Endothelial cell of umbilical vein (primary cell): Measurements from ENCODE around the gene EFNB3. TPM values are rescaled to one million over a fixed set of nuclear protein-coding genes. Genes with fewer than 3 reads are reported as not detected.

Experiments used
- BruUV-seq: library from RNA; stranded (reverse); fragments of 400-500 nt; replicated peaks from 2 replicates; lab custom pipeline; 2021; lab: Mats Ljungman, UMichigan
- CTCF ChIA-PET: fragments of 300-600, 350-600 bp; sonication (Branson Sonifier 250); formaldehyde crosslinking; loops from one replicate; lab custom pipeline; 2021; ENCODE audit warnings: antibody characterized with exemption, inconsistent platforms; lab: Charles Lee
- POLR2A ChIA-PET: fragments of 300-600, 350-600 bp; sonication (Branson Sonifier 250); formaldehyde crosslinking; loops from one replicate; lab custom pipeline; 2021; ENCODE audit warnings: antibody characterized with exemption, inconsistent platforms; lab: Charles Lee
- DNase-seq: peaks from one replicate; pipeline ENCODE4 v3.0.0-alpha.2; 2011; ENCODE audit warnings: low read depth, low spot score
- FAIRE-seq: peaks from 2 replicates; lab custom pipeline; 2011; peaks lifted over from hg19 to GRCh38; lab: Jason Lieb, UNC
- H2AFZ ChIP-seq: 2 replicates; pipeline ENCODE4 v1.6.0; 2012; ENCODE audit warnings: low read depth, low read length, control low read depth, inconsistent platforms
- H3K27ac ChIP-seq: 2 replicates; pipeline ENCODE4 v1.5.1; 2011; ENCODE audit warnings: low read depth, mild to moderate bottlenecking, control low read depth, low read length, moderate library complexity; ENCODE audit not compliant: insufficient read depth
- H3K27me3 ChIP-seq, 2 experiments: 2 replicates each; pipeline versions ENCODE4 v1.6.0 to v1.6.1; 2011; ENCODE audit warnings: low read length in 2 of 2, mixed read lengths in 1 of 2; ENCODE audit not compliant: control insufficient read depth in 2 of 2, insufficient read depth in 2 of 2
- H3K36me3 ChIP-seq, 2 experiments: 2 replicates in 1 of 2; 3 replicates in 1 of 2; pipeline ENCODE4 v1.5.1; 2011; ENCODE audit warnings: low read length in 2 of 2, mild to moderate bottlenecking in 1 of 2, moderate library complexity in 1 of 2; ENCODE audit not compliant: control insufficient read depth in 2 of 2, insufficient read depth in 2 of 2; ENCODE audit errors: extremely low read depth in 1 of 2
- H3K4me1 ChIP-seq: 3 replicates; pipeline ENCODE4 v1.5.1; 2011; ENCODE audit warnings: mild to moderate bottlenecking, low read length; ENCODE audit not compliant: control insufficient read depth, insufficient read depth; ENCODE audit errors: extremely low read depth
- H3K4me2 ChIP-seq: 2 replicates; pipeline ENCODE4 v1.6.1; 2011; ENCODE audit warnings: low read length, control low read depth, mixed read lengths; ENCODE audit not compliant: insufficient read depth
- H3K4me3 ChIP-seq, 3 experiments: fragments of 200-600 bp in 1 of 3; sonication (generic), shearing (Covaris generic) in 1 of 3; replicated peaks in 1 of 3; 2 replicates each; pipeline ENCODE4 v1.5.1; 2011 to 2016; ENCODE audit warnings: control low read depth in 3 of 3, low read length in 3 of 3, mild to moderate bottlenecking in 2 of 3, inconsistent platforms in 1 of 3, low read depth in 1 of 3, moderate library complexity in 1 of 3; ENCODE audit not compliant: insufficient read depth in 1 of 3
- H3K79me2 ChIP-seq: 2 replicates; pipeline ENCODE4 v1.6.0; 2012; ENCODE audit warnings: low read length, inconsistent platforms; ENCODE audit not compliant: control insufficient read depth, insufficient read depth
- H3K9ac ChIP-seq: replicated peaks from 2 replicates; pipeline ENCODE3; 2011; ENCODE audit warnings: low read length, control low read depth; ENCODE audit not compliant: insufficient read depth; ENCODE audit errors: extremely low read depth
- H3K9me1 ChIP-seq: replicated peaks from 3 replicates; pipeline ENCODE4 v1.6.0; 2011; ENCODE audit warnings: mild to moderate bottlenecking, low read length; ENCODE audit not compliant: control insufficient read depth, insufficient read depth; ENCODE audit errors: extremely low read depth
- H3K9me3 ChIP-seq: replicated peaks from 2 replicates; pipeline ENCODE4 v1.5.1; 2012; ENCODE audit warnings: low read length, inconsistent platforms; ENCODE audit not compliant: control insufficient read depth, insufficient read depth
- H4K20me1 ChIP-seq: replicated peaks from 2 replicates; pipeline ENCODE3; 2011; ENCODE audit warnings: mild to moderate bottlenecking, low read length; ENCODE audit not compliant: control insufficient read depth, insufficient read depth; ENCODE audit errors: extremely low read depth
- EZH2 ChIP-seq: IDR thresholded peaks from 2 replicates; pipeline ENCODE4 v1.6.1; 2012; ENCODE audit warnings: borderline replicate concordance, low read depth, mild to moderate bottlenecking, moderate library complexity, low read length, inconsistent platforms; ENCODE audit not compliant: severe bottlenecking
- FOS ChIP-seq: IDR thresholded peaks from 2 replicates; pipeline ENCODE4 v1.6.1; 2011; ENCODE audit warnings: mild to moderate bottlenecking, low read length, moderate library complexity, borderline replicate concordance; ENCODE audit not compliant: insufficient read depth
- GATA2 ChIP-seq: IDR thresholded peaks from 2 replicates; pipeline ENCODE4 v1.7.0; 2011; ENCODE audit warnings: low read depth, mild to moderate bottlenecking, moderate library complexity, mixed read lengths, low read length; ENCODE audit not compliant: insufficient read length, insufficient read depth
- JUN ChIP-seq: IDR thresholded peaks from 2 replicates; pipeline ENCODE4 v1.6.1; 2011; ENCODE audit warnings: borderline replicate concordance, low read depth; ENCODE audit not compliant: insufficient read length, insufficient read depth
- MYC ChIP-seq: IDR thresholded peaks from one replicate; pipeline ENCODE4 v1.6.1; 2011; ENCODE audit warnings: mild to moderate bottlenecking, low read depth, low read length
- POLR2A ChIP-seq: IDR thresholded peaks from 2 replicates; pipeline ENCODE4 v1.6.1; 2012; ENCODE audit warnings: low read depth, mild to moderate bottlenecking, control low read depth, low read length
- POLR2AphosphoS5 ChIP-seq: IDR thresholded peaks from 2 replicates; pipeline ENCODE4 v1.6.1; 2012; ENCODE audit warnings: low read depth, mild to moderate bottlenecking, control low read depth, low read length, moderate library complexity; ENCODE audit not compliant: insufficient read depth
- dilution Hi-C: fragments of 300-500 bp; cut with MboI; formaldehyde crosslinking; loops from one replicate; pipeline ENCODE4 v1.15.0; 2019; ENCODE audit warnings: low sequenced_read_pairs; ENCODE audit not compliant: extremely low pct_ligation_motif_present
- intact Hi-C: fragments of 100-400 bp; cut with micrococcal nuclease; formaldehyde crosslinking; loops from one replicate; pipeline ENCODE4 v1.10.0; 2022
- polyA plus RNA-seq, 4 experiments: library from polyadenylated mRNA; depleted of rRNA in 3 of 4; stranded (reverse) in 3 of 4; unstranded in 1 of 4; fragments of >200 nt; gene quantifications; 2 replicates each; pipeline versions ENCODE4 v1.2.1 to v1.2.3, GENCODE V29; 2011 to 2012; ENCODE audit warnings: missing spikeins in 1 of 4
- total RNA-seq: library from RNA; stranded (reverse); gene quantifications from 2 replicates; pipeline ENCODE4 v1.2.3, GENCODE V29; 2021
- TF ChIP-seq, protein P1 (sequence below): IDR thresholded peaks from 2 replicates; pipeline ENCODE4 v1.6.1; 2011; ENCODE audit not compliant: insufficient read depth, insufficient read length
- TF ChIP-seq, protein P2 (sequence below), 2 donors: IDR thresholded peaks; 1 replicate in 1 of 2; 2 replicates in 1 of 2; pipeline ENCODE4 v1.5.1; 2011; ENCODE audit warnings: low read length in 2 of 2, mild to moderate bottlenecking in 2 of 2, moderate library complexity in 2 of 2, control low read depth in 1 of 2, inconsistent platforms in 1 of 2, low read depth in 1 of 2; ENCODE audit not compliant: insufficient read depth in 1 of 2; ENCODE audit errors: extremely low read depth in 1 of 2

EFNB3 gene
- total and polyA plus RNA-seq, 2 donors (not counting 3 experiments of a cell fraction or from before 2014, with no cell fraction given) = 1.1 to 2.9 TPM

DNA sequence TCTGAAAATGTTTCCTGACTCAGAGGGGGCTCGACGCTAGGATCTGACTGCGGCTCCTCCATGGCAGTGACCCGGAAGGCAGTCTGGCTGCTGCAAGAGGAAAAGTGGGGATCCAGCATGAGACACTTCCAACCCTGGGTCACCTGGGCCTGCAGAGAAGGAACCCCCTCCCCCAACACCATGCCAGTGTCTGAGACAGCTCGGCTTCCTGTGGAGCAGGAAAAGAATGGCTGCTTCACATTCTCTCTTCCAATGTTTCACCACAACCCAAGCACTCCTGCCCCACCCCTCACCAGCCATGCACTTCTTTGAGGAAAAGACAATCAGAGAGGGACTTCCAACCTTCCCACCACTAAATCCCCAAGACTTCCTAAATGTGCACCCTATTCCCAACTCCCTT, 28.5 kb upstream of the EFNB3 start:
- H3K4me2 ChIP-seq = no peak overlapping the region
- CTCF ChIA-PET = interaction anchor here (0.7 to 2.2 kb wide), 2 partner anchors 9 to 10 kb away, joined by 3 to 7 read pairs; partner anchors contain the start of gene TP53
- peaks cover 15% of the 10 kb centered on the region for H3K4me1 ChIP-seq

More for the DNA sequence above, 28.5 kb upstream of the EFNB3 start:
- FAIRE-seq (no peak), DNase-seq (no peak)
- H4K20me1 ChIP-seq = peaks cover 2% of the 10 kb centered on the region
- H2AFZ ChIP-seq = no peak overlapping the region
- dilution Hi-C loops = no loop called here
- no peak overlapping the region for H3K4me3 ChIP-seq
- TF ChIP-seq FOS (no peak), JUN (no peak), POLR2A (no peak), MYC (no peak), GATA2 (no peak), POLR2AphosphoS5 (no peak), EZH2 (no peak)
- TF ChIP-seq, protein P1, sequence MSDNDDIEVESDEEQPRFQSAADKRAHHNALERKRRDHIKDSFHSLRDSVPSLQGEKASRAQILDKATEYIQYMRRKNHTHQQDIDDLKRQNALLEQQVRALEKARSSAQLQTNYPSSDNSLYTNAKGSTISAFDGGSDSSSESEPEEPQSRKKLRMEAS = no peak
- TF ChIP-seq, protein P2, sequence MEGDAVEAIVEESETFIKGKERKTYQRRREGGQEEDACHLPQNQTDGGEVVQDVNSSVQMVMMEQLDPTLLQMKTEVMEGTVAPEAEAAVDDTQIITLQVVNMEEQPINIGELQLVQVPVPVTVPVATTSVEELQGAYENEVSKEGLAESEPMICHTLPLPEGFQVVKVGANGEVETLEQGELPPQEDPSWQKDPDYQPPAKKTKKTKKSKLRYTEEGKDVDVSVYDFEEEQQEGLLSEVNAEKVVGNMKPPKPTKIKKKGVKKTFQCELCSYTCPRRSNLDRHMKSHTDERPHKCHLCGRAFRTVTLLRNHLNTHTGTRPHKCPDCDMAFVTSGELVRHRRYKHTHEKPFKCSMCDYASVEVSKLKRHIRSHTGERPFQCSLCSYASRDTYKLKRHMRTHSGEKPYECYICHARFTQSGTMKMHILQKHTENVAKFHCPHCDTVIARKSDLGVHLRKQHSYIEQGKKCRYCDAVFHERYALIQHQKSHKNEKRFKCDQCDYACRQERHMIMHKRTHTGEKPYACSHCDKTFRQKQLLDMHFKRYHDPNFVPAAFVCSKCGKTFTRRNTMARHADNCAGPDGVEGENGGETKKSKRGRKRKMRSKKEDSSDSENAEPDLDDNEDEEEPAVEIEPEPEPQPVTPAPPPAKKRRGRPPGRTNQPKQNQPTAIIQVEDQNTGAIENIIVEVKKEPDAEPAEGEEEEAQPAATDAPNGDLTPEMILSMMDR (IDR thresholded peaks at IDR 0.05; ENCODE audit: extremely low read depth in 1 of 2, insufficient read depth in 1 of 2, low read depth in 1 of 2, low read length in 2 of 2) = no peak
- POLR2A ChIA-PET = no interaction called here
- no TSS peak for BruUV-seq
- no peaks in the 10 kb centered on the region for H3K9me1 ChIP-seq
- intact Hi-C loops = no loop called here
- peaks cover 13 to 20% of the 10 kb centered on the region in 2 experiments for H3K36me3 ChIP-seq
- H3K9ac ChIP-seq = no peak overlapping the region
- no peaks in the 10 kb centered on the region for H3K27me3 ChIP-seq
- no peak overlapping the region for H3K27ac ChIP-seq
- peaks cover 2% of the 10 kb centered on the region for H3K79me2 ChIP-seq
- no peaks in the 10 kb centered on the region for H3K9me3 ChIP-seq
